ENCODE data around the gene LIMS1.

GRCh38 chr2:108542071-108542470 is 7.8 kb downstream of the LIMS1 start:
- TF ChIP-seq CTCF (IDR thresholded peaks at IDR 0.05) (no peak), POLR2A (IDR thresholded peaks at IDR 0.05) (no peak)
